T47D (cell line): Measurements from ENCODE around the gene BRF1.
A peak's percentile ranks its signal among the peaks of the same experiment; 100 is the strongest.

Experiments used
- DNase-seq, 2 experiments: peaks; one replicate each; pipeline versions ENCODE4 v3.0.0 to v3.0.0-alpha.2; 2011 to 2012; ENCODE audit warnings: low read depth in 1 of 2, low spot score in 1 of 2
- JUND ChIP-seq: IDR thresholded peaks from 2 replicates; pipeline ENCODE4 v1.6.1; 2012; ENCODE audit warnings: low read depth
- in situ Hi-C: cut with HindIII; loops from 2 replicates; pipeline ENCODE4 v1.10.0; 2016; ENCODE audit warnings: low sequenced_read_pairs, low pct_unique_long_range_greater_than_20kb

BRF1 gene

GRCh38 chr14:105240811-105241576 lies 59.8 kb downstream of the BRF1 start:
- no peak for TF ChIP-seq JUND
- in situ Hi-C loops, result no loop called here
- DNase-seq, result no peak

- in situ Hi-C loops, result no loop called here
- TF ChIP-seq JUND, result no peak
These were observed 71.6 kb downstream of the BRF1 start for GRCh38 chr14:105229099-105229655.

GRCh38 chr14:105228562-105228961 lies 72.2 kb downstream of the BRF1 start:
- in situ Hi-C loops, result no loop called here
- no peak for TF ChIP-seq JUND
- no peak for DNase-seq

More at GRCh38 chr14:105229099-105229655, 71.6 kb downstream of the BRF1 start:
- no peak for DNase-seq

- in situ Hi-C loops, result no loop called here
- no peak for DNase-seq
- no peak for TF ChIP-seq JUND
These were observed 73.5 kb downstream of the BRF1 start for GRCh38 chr14:105227346-105227745.

GRCh38 chr14:105226198-105226597 lies 74.6 kb downstream of the BRF1 start:
- no peak for DNase-seq
- in situ Hi-C loops, result no loop called here
- no peak for TF ChIP-seq JUND

GRCh38 chr14:105224845-105225570 lies 75.8 kb downstream of the BRF1 start:
- TF ChIP-seq JUND, result no peak
- in situ Hi-C loops, result no loop called here
- peak in 1 of 2 experiments; percentile 35 for DNase-seq

- no peak for TF ChIP-seq JUND
- no peak for DNase-seq
- in situ Hi-C loops, result no loop called here
These were observed 76.8 kb downstream of the BRF1 start for GRCh38 chr14:105223770-105224544.

GRCh38 chr14:105223260-105223659 lies 77.5 kb downstream of the BRF1 start:
- in situ Hi-C loops, result no loop called here
- DNase-seq, result no peak

GRCh38 chr14:105221598-105222178 lies 79.1 kb downstream of the BRF1 start:
- DNase-seq, result no peak
- in situ Hi-C loops, result no loop called here
- TF ChIP-seq JUND, result no peak

More at GRCh38 chr14:105223260-105223659, 77.5 kb downstream of the BRF1 start:
- no peak for TF ChIP-seq JUND

- no peak for TF ChIP-seq JUND
- in situ Hi-C loops, result no loop called here
- no peak for DNase-seq
These were observed 79.9 kb downstream of the BRF1 start for GRCh38 chr14:105220699-105221597.

GRCh38 chr14:105219753-105220152 lies 81.0 kb downstream of the BRF1 start:
- no peak for DNase-seq
- in situ Hi-C loops, result no loop called here
- no peak for TF ChIP-seq JUND
